HepG2 (cell line): ENCODE results near the gene PARD3.

Experiments used
- CHD2 ChIP-seq: IDR thresholded peaks from 2 replicates; pipeline ENCODE4 v1.6.1; 2011; ENCODE audit warnings: low read depth, low read length, improper control_type of control experiment
- MEF2D ChIP-seq: sonication (generic); formaldehyde crosslinking; IDR thresholded peaks from 2 replicates; pipeline ENCODE4 v1.5.1; 2020; ENCODE audit warnings: mild to moderate bottlenecking, missing genetic modification reagents
- SMC3 ChIP-seq: IDR thresholded peaks from 2 replicates; pipeline ENCODE4 v1.6.1; 2011; ENCODE audit warnings: low read length, improper control_type of control experiment
- ZNF619 ChIP-seq: sonication (generic); formaldehyde crosslinking; IDR thresholded peaks from 2 replicates; pipeline ENCODE4 v1.4.0; 2020; ENCODE audit warnings: mild to moderate bottlenecking, missing genetic modification reagents
- ZNF687 ChIP-seq: sonication (generic); formaldehyde crosslinking; IDR thresholded peaks from 2 replicates; pipeline ENCODE4 v1.5.1; 2020; ENCODE audit warnings: mild to moderate bottlenecking, missing genetic modification reagents, moderate library complexity

GRCh38 chr10:34074051-34074450, 741.0 kb downstream of the PARD3 start:
- TF ChIP-seq CHD2 (no peak), MEF2D (no peak), ZNF619 (CRISPR knock-in tag) (no peak), SMC3 (no peak), ZNF687 (CRISPR knock-in tag) (no peak)
